ENCODE results near the gene TRPM3.
A peak's percentile ranks its signal among the peaks of the same experiment; 100 is the strongest.

The TRPM3 gene

DNA sequence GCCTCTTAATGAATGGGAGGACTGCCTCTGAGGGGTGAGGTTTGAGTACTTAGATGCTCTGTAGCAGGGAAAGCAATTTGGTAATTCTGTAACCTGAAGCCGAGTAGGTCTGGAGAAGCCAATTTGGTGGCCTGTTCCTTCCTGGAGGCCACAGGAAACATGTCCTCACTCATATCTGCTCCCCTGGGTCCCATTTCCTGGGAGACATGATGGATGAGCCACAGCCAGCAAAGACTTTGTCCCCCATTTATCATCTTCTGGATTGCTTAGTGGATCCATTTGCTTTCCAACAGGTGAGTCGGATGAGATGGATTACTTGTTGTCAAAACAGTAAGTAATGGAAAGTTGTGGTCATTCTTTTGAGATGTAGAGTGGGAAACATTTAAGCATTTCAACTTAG lies 607.1 kb downstream of the TRPM3 start:
- no peak overlapping the region for H3K9ac ChIP-seq (ENCODE audit: low read length)
- H3K36me3 ChIP-seq (replicated peaks; ENCODE audit: low read depth, low read length), result no peaks in the 10 kb centered on the region
- peaks cover 7% of the 10 kb centered on the region for H3K4me1 ChIP-seq (ENCODE audit: low read length)
- H3K9me3 ChIP-seq (ENCODE audit: insufficient read depth, low read length), result no peaks in the 10 kb centered on the region
- TF ChIP-seq, protein P1, sequence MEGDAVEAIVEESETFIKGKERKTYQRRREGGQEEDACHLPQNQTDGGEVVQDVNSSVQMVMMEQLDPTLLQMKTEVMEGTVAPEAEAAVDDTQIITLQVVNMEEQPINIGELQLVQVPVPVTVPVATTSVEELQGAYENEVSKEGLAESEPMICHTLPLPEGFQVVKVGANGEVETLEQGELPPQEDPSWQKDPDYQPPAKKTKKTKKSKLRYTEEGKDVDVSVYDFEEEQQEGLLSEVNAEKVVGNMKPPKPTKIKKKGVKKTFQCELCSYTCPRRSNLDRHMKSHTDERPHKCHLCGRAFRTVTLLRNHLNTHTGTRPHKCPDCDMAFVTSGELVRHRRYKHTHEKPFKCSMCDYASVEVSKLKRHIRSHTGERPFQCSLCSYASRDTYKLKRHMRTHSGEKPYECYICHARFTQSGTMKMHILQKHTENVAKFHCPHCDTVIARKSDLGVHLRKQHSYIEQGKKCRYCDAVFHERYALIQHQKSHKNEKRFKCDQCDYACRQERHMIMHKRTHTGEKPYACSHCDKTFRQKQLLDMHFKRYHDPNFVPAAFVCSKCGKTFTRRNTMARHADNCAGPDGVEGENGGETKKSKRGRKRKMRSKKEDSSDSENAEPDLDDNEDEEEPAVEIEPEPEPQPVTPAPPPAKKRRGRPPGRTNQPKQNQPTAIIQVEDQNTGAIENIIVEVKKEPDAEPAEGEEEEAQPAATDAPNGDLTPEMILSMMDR (IDR thresholded peaks at IDR 0.05; ENCODE audit: low read depth, low read length), result no peak
- TF ChIP-seq EZH2phosphoT487 (IDR thresholded peaks at IDR 0.05; ENCODE audit: low read depth), result no peak
- H3K4me2 ChIP-seq (ENCODE audit: low read length), result no peak overlapping the region
- no peaks in the 10 kb centered on the region for H4K20me1 ChIP-seq (ENCODE audit: insufficient read depth, low read length)
- H2AFZ ChIP-seq (ENCODE audit: low read depth, low read length), result no peak overlapping the region
- H3K79me2 ChIP-seq (ENCODE audit: low read length), result no peaks in the 10 kb centered on the region
- H3K27me3 ChIP-seq (ENCODE audit: low read depth, low read length), result no peaks in the 10 kb centered on the region
- no peak overlapping the region for H3K4me3 ChIP-seq (ENCODE audit: low read length)
- no peak overlapping the region for H3K27ac ChIP-seq (ENCODE audit: low read length)

DNA sequence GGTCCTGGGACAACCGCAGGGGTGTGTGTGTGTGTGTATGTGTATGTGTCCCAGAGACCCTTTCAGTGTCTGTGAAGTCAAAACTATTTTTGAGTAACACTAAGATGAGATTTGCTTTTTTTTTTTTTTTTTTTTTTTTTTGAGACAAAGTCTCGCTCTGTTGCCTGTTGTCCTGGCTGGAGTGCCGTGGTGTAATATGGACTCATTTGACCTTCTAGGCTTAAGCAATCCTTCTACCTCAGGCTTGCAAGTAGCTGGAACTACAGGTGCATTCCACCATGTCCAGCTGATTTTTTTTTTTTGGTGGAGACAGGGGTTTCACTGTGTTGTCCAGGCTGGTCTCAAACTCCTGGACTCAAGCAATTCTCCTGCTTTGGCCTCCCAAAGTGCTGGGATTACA lies 609.6 kb downstream of the TRPM3 start:
- Histone ChIP-seq H3K4me1 (ENCODE audit: low read length) (no peaks in the 10 kb centered on the region), H3K4me2 (ENCODE audit: low read length) (no peak overlapping the region), H3K36me3 (replicated peaks; ENCODE audit: low read depth, low read length) (no peaks in the 10 kb centered on the region), H2AFZ (ENCODE audit: low read depth, low read length) (no peak overlapping the region), H3K27me3 (ENCODE audit: low read depth, low read length) (no peaks in the 10 kb centered on the region), H3K4me3 (ENCODE audit: low read length) (no peak overlapping the region), H3K9ac (ENCODE audit: low read length) (no peak overlapping the region), H3K27ac (ENCODE audit: low read length) (no peak overlapping the region), H3K79me2 (ENCODE audit: low read length) (no peaks in the 10 kb centered on the region), H4K20me1 (ENCODE audit: insufficient read depth, low read length) (no peaks in the 10 kb centered on the region), H3K9me3 (ENCODE audit: insufficient read depth, low read length) (no peaks in the 10 kb centered on the region)
- TF ChIP-seq, protein P1 (IDR thresholded peaks at IDR 0.05; ENCODE audit: low read depth, low read length), result no peak
- no peak for TF ChIP-seq EZH2phosphoT487 (IDR thresholded peaks at IDR 0.05; ENCODE audit: low read depth)

DNA sequence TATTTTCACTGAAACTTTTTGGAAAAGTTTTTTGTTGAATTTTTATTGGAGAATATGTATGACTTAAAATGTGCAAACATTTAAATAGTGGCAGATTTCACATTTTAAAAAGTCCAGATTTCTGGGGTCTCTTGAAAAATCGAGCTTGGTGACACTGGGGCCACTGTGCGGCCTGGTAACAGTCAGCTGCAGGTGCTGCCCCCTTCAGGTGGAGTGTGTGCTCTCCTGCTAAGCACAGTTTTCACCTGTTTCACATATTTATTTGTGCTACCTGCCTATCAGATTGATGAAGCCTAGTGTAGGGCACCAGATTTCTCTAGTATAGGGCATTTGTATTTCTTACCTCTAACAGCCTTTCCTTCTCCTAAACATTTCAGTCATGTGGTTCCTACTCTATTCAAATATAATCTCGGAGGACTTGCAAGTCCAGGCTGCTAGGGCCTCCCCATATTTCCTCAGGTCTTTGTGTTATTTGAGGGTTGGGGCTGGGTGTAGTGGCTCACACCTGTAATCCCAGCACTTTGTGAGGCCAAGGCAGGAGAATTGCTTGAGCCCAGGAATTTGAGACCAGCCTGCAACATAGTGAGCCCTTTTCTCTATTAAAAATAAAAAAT lies 611.2 kb downstream of the TRPM3 start:
- Histone ChIP-seq H3K36me3 (replicated peaks; ENCODE audit: low read depth, low read length) (no peaks in the 10 kb centered on the region), H3K27ac (ENCODE audit: low read length) (no peak overlapping the region), H4K20me1 (ENCODE audit: insufficient read depth, low read length) (no peaks in the 10 kb centered on the region), H3K4me3 (ENCODE audit: low read length) (no peak overlapping the region), H3K4me1 (ENCODE audit: low read length) (no peaks in the 10 kb centered on the region), H3K27me3 (ENCODE audit: low read depth, low read length) (no peaks in the 10 kb centered on the region), H2AFZ (ENCODE audit: low read depth, low read length) (no peak overlapping the region), H3K79me2 (ENCODE audit: low read length) (no peaks in the 10 kb centered on the region), H3K9me3 (ENCODE audit: insufficient read depth, low read length) (no peaks in the 10 kb centered on the region), H3K4me2 (ENCODE audit: low read length) (no peak overlapping the region), H3K9ac (ENCODE audit: low read length) (no peak overlapping the region)
- TF ChIP-seq, protein P1 (IDR thresholded peaks at IDR 0.05; ENCODE audit: low read depth, low read length), result peak; percentile 47
- no peak for TF ChIP-seq EZH2phosphoT487 (IDR thresholded peaks at IDR 0.05; ENCODE audit: low read depth)

DNA sequence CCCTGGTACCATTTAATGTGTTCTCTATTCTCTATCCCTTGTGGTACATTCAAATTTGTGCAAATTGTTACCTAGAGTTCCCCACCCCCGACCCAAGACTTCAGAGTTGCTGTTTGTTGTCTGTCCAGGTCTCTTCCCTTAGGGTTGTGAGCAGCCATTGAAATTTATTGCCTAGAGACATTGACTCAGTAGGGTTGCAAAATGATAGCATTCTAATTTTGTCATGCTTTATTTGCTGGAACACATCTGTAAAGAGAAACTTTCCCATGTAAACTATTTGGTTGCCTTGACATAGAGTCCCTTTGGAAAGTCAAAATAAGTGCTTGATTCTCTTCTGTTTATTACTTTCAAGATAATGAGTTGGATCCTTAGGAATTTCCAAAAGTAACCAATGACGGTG lies 615.3 kb downstream of the TRPM3 start:
- Histone ChIP-seq H3K9ac (ENCODE audit: low read length) (no peak overlapping the region), H3K27me3 (ENCODE audit: low read depth, low read length) (0 out of 2 replicates have a peak, but pooled peaks cover 4% of the 10 kb centered on the region), H3K9me3 (ENCODE audit: insufficient read depth, low read length) (no peaks in the 10 kb centered on the region), H3K36me3 (replicated peaks; ENCODE audit: low read depth, low read length) (no peaks in the 10 kb centered on the region), H3K27ac (ENCODE audit: low read length) (no peak overlapping the region), H3K4me1 (ENCODE audit: low read length) (no peaks in the 10 kb centered on the region), H2AFZ (ENCODE audit: low read depth, low read length) (no peak overlapping the region), H4K20me1 (ENCODE audit: insufficient read depth, low read length) (no peaks in the 10 kb centered on the region), H3K4me2 (ENCODE audit: low read length) (no peak overlapping the region), H3K79me2 (ENCODE audit: low read length) (no peaks in the 10 kb centered on the region), H3K4me3 (ENCODE audit: low read length) (no peak overlapping the region)
- no peak for TF ChIP-seq EZH2phosphoT487 (IDR thresholded peaks at IDR 0.05; ENCODE audit: low read depth)
- TF ChIP-seq, protein P1 (IDR thresholded peaks at IDR 0.05; ENCODE audit: low read depth, low read length), result no peak

All from OCI-LY3 (cell line).